ENCODE results near the gene TMEM250.
A peak's percentile ranks its signal among the peaks of the same experiment; 100 is the strongest.

Gene TMEM250

GRCh38 chr9:136131629-136132511 is 13.2 kb upstream of the TMEM250 start:
- no peak for DNase-seq

GRCh38 chr9:136129176-136129575 is 10.5 kb upstream of the TMEM250 start:
- no peak for DNase-seq

- no peak for DNase-seq
These were observed 9.8 kb upstream of the TMEM250 start for GRCh38 chr9:136128436-136128835.

- DNase-seq: no peak
These were observed 8.6 kb upstream of the TMEM250 start for GRCh38 chr9:136127313-136127712.

GRCh38 chr9:136124976-136125692 is 6.5 kb upstream of the TMEM250 start:
- no peak for DNase-seq

GRCh38 chr9:136122425-136123383 is 4.0 kb upstream of the TMEM250 start:
- DNase-seq: peak; percentile 82 to 84

GRCh38 chr9:136121801-136122200 is 3.1 kb upstream of the TMEM250 start:
- DNase-seq: no peak

- no peak for DNase-seq
These were observed 1.8 kb upstream of the TMEM250 start for GRCh38 chr9:136120438-136120844.

- no peak for DNase-seq
These were observed 1.3 kb upstream of the TMEM250 start for GRCh38 chr9:136119883-136120393.

GRCh38 chr9:136119061-136119882 is 597 bp upstream of the TMEM250 start:
- DNase-seq: peak in 1 of 2 experiments; percentile 47

GRCh38 chr9:136117916-136118319 is 757 bp downstream of the TMEM250 start:
- DNase-seq: no peak

- peak; percentile 55 to 67 for DNase-seq
These were observed 1.3 kb downstream of the TMEM250 start for GRCh38 chr9:136117291-136117915.

GRCh38 chr9:136116360-136117098 is 2.1 kb downstream of the TMEM250 start:
- DNase-seq: no peak

GRCh38 chr9:136115641-136116359 is 2.9 kb downstream of the TMEM250 start:
- DNase-seq: no peak

GRCh38 chr9:136115206-136115605 is 3.5 kb downstream of the TMEM250 start:
- no peak for DNase-seq

- DNase-seq: no peak
These were observed 4.1 kb downstream of the TMEM250 start for GRCh38 chr9:136114610-136115009.

GRCh38 chr9:136112541-136112940 is 6.1 kb downstream of the TMEM250 start:
- no peak for DNase-seq

- no peak for DNase-seq
These were observed 6.8 kb downstream of the TMEM250 start for GRCh38 chr9:136111910-136112309.

- no peak for DNase-seq
These were observed 7.5 kb downstream of the TMEM250 start for GRCh38 chr9:136111190-136111589.

Measured in activated CD4-positive, alpha-beta T cell treated with anti-CD3 and anti-CD28 coated beads, Interleukin-2, amount 50 U/mL, for 48 hours (primary cell).